Right ventricle myocardium inferior (tissue), 1 donor: ENCODE data around the gene SS18. TPM values are rescaled to one million over a fixed set of nuclear protein-coding genes. Genes with fewer than 3 reads are reported as not detected.
"Not testable (repeated sequence)": the region's sequence is repeated elsewhere in the genome, so short reads cannot be mapped to it uniquely, and the experiment has no call there.

ENCODE experiments used
- ATAC-seq: fragments of 200-7000 bp; cut with Tn5 transposase; one replicate; pipeline ENCODE4 v1.9.1; 2020; ENCODE audit warnings: mild to moderate bottlenecking, moderate library complexity
- DNase-seq: peaks from one replicate; pipeline ENCODE4 v3.0.0; 2021; ENCODE audit errors: missing footprints
- intact Hi-C: fragments of 100-400 bp; cut with DNase I; formaldehyde crosslinking; loops from one replicate; pipeline ENCODE4 v1.11.0; 2022
- long read RNA-seq: library from polyadenylated mRNA; unstranded; transcript quantifications from one replicate; pipeline ENCODE4 v2.0.0, GENCODE V29; 2021
- total RNA-seq: library from RNA; stranded (reverse); fragmentation: NEBNext Ultra II Directional; extraction: Animal tissue kit (Norgen Biotek cat#: 25700); gene quantifications from one replicate; pipeline ENCODE4 v1.2.1, GENCODE V29; 2021
- donor health status: DM: no; HTN: yes; CAD: no; lungs with severe emphysema.

SS18 gene
- total RNA-seq = 27.2 TPM
- long read RNA-seq, transcript SS18-203 (11 exons, 3,414 nt) = major isoform, 14 of 25 reads
- long read RNA-seq, transcript SS18-201 (10 exons, 1,836 nt) = minor isoform, 8 of 25 reads
- long read RNA-seq, partial matches to known transcripts = 1 of 25 reads
- long read RNA-seq, other reads (novel, unspliced or antisense) = 2 of 25 reads

GRCh38 chr18:26090130-26091046 is at the start of gene SS18:
Gene SS18, minus strand, starts transcription at chr18:26090613. Its CDS starts 44 bp downstream, at chr18:26090569.
- peak; percentile 95 for DNase-seq
- peak; percentile 98 for ATAC-seq

GRCh38 chr18:26135548-26135947 is 45.1 kb upstream of the SS18 start:
- DNase-seq (no peak), ATAC-seq (no peak)
- intact Hi-C loops = no loop called here

More at GRCh38 chr18:26090130-26091046, at the start of gene SS18:
- intact Hi-C loops = loop anchor here (2.0 kb wide), 1 partner anchor 136 kb away; the partner anchor contains the start of gene TAF4B

GRCh38 chr18:26134107-26134506 is 43.7 kb upstream of the SS18 start:
- ATAC-seq (no peak), DNase-seq (no peak)
- intact Hi-C loops = no loop called here

- intact Hi-C loops = no loop called here
- DNase-seq = no peak
- ATAC-seq = no peak
Observed at GRCh38 chr18:26133652-26134051, 43.2 kb upstream of the SS18 start, which contains the start of gene PSMA8. Gene PSMA8, plus strand, starts transcription at chr18:26133869. Its CDS starts 97 bp downstream, at chr18:26133966.

- DNase-seq, ATAC-seq, intact Hi-C loops: not testable (repeated sequence)
Observed at GRCh38 chr18:26128192-26128591, 37.8 kb upstream of the SS18 start.

GRCh38 chr18:26127786-26128185 is 37.4 kb upstream of the SS18 start:
- DNase-seq (no peak), ATAC-seq (no peak)
- intact Hi-C loops = no loop called here

GRCh38 chr18:26121994-26122393 is 31.6 kb upstream of the SS18 start:
- DNase-seq, intact Hi-C loops, ATAC-seq: not testable (repeated sequence)

- ATAC-seq = no peak
- intact Hi-C loops = no loop called here
Observed at GRCh38 chr18:26121476-26121875, 31.1 kb upstream of the SS18 start.

GRCh38 chr18:26119246-26119645 is 28.8 kb upstream of the SS18 start:
- DNase-seq = no peak
- intact Hi-C loops = no loop called here
- ATAC-seq = no peak

More at GRCh38 chr18:26121476-26121875, 31.1 kb upstream of the SS18 start:
- no peak for DNase-seq

GRCh38 chr18:26104035-26104434 is 13.6 kb upstream of the SS18 start:
- intact Hi-C loops = no loop called here
- ATAC-seq (no peak), DNase-seq (no peak)

- ATAC-seq (no peak), DNase-seq (no peak)
- intact Hi-C loops = no loop called here
Observed at GRCh38 chr18:26103579-26103978, 13.2 kb upstream of the SS18 start.

GRCh38 chr18:26097563-26097962 is 7.2 kb upstream of the SS18 start:
- intact Hi-C loops = no loop called here
- ATAC-seq = no peak

GRCh38 chr18:26096852-26097251 is 6.4 kb upstream of the SS18 start:
- intact Hi-C loops = no loop called here
- DNase-seq (no peak), ATAC-seq (no peak)

More at GRCh38 chr18:26097563-26097962, 7.2 kb upstream of the SS18 start:
- DNase-seq = no peak

- ATAC-seq (peak; percentile 50), DNase-seq (peak; percentile 84)
- intact Hi-C loops = loop anchor here (2.0 kb wide), 1 partner anchor 136 kb away; the partner anchor contains the start of gene TAF4B
Observed at GRCh38 chr18:26091047-26091630, 726 bp upstream of the SS18 start.

- ATAC-seq = no peak
- DNase-seq = no peak
- intact Hi-C loops = loop anchor here (2.0 to 10.0 kb wide), 2 partner anchors 55 to 137 kb away; partner anchors contain the start of gene TAF4B
Observed at GRCh38 chr18:26089293-26090129, 902 bp downstream of the SS18 start.

GRCh38 chr18:26088487-26088886 is 1.9 kb downstream of the SS18 start:
- intact Hi-C loops = loop anchor here (10.0 kb wide), 1 partner anchor 54 kb away; no protein-coding TSS in a partner anchor
- ATAC-seq (no peak), DNase-seq (no peak)

- intact Hi-C loops = loop anchor here (10.0 kb wide), 1 partner anchor 52 kb away; no protein-coding TSS in a partner anchor
- DNase-seq = no peak
- no peak for ATAC-seq
Observed at GRCh38 chr18:26086959-26087358, 3.5 kb downstream of the SS18 start.

- intact Hi-C loops = loop anchor here (10.0 kb wide), 1 partner anchor 50 kb away; no protein-coding TSS in a partner anchor
- DNase-seq = no peak
- ATAC-seq = no peak
Observed at GRCh38 chr18:26085056-26085455, 5.4 kb downstream of the SS18 start.
